Gastrocnemius medialis (tissue), 4 donors: ENCODE measurements around the gene CEP72. TPM values are rescaled to one million over a fixed set of nuclear protein-coding genes. Genes with fewer than 3 reads are reported as not detected.

Experiments
- ATAC-seq, 2 donors: fragments of 150-250 bp; one replicate each; pipeline ENCODE4 v1.9.1; 2016
- DNase-seq, 2 donors: peaks; one replicate each; pipeline ENCODE4 v3.0.0-alpha.2; 2019
- H3K27ac ChIP-seq, 4 donors: fragments of 200-600 bp; sonication (generic); 1 replicate in 1 of 4; 2 replicates in 3 of 4; pipeline ENCODE4 v1.5.1; 2016 to 2018; ENCODE audit warnings: mild to moderate bottlenecking in 2 of 4, moderate library complexity in 1 of 4
- H3K27me3 ChIP-seq, 3 donors: fragments of 200-600 bp; sonication (generic) in 2 of 3; 1 replicate in 1 of 3; 2 replicates in 2 of 3; pipeline versions ENCODE4 v1.5.1 to v1.6.0; 2016 to 2019; ENCODE audit warnings: mild to moderate bottlenecking in 1 of 3, moderate library complexity in 1 of 3
- H3K36me3 ChIP-seq, 2 donors: fragments of 200-600 bp; sonication (generic) in 1 of 2; one replicate each; pipeline ENCODE4 v1.5.1; 2017 to 2018
- H3K4me1 ChIP-seq, 2 donors: fragments of 200-600 bp; sonication (generic) in 1 of 2; one replicate each; pipeline ENCODE4 v1.5.1; 2016 to 2017; ENCODE audit warnings: mild to moderate bottlenecking in 2 of 2
- H3K4me3 ChIP-seq, 4 donors: fragments of 200-600 bp; sonication (generic) in 3 of 4; 1 replicate in 1 of 4; 2 replicates in 3 of 4; pipeline ENCODE4 v1.5.1; 2016 to 2019; ENCODE audit warnings: mild to moderate bottlenecking in 2 of 4
- H3K9me3 ChIP-seq, 3 donors: fragments of 200-600 bp; sonication (generic) in 2 of 3; 1 replicate in 1 of 3; 2 replicates in 2 of 3; pipeline ENCODE4 v1.5.1; 2016 to 2019
- CTCF ChIP-seq, 5 experiments: fragments of 450-650 bp in 3 of 5; fragments of 200-600 bp in 2 of 5; sonication (generic) in 2 of 5; IDR thresholded peaks in 4 of 5; conservative IDR thresholded peaks in 1 of 5; 1 replicate in 4 of 5; 2 replicates in 1 of 5; pipeline ENCODE4 v1.5.1; 2016 to 2019; ENCODE audit warnings: antibody characterized with exemption in 5 of 5, mild to moderate bottlenecking in 3 of 5, moderate library complexity in 3 of 5
- POLR2A ChIP-seq, 2 donors: fragments of 450-650 bp; IDR thresholded peaks; one replicate each; pipeline ENCODE4 v1.6.1; 2017; ENCODE audit warnings: antibody characterized with exemption in 2 of 2, mild to moderate bottlenecking in 2 of 2, moderate library complexity in 2 of 2
- in situ Hi-C, 4 donors: fragments of 200-750 bp; cut with MboI; loops; one replicate each; pipeline versions ENCODE4 v1.15.0 to v1.8.0; 2017; ENCODE audit warnings: low sequenced_read_pairs in 4 of 4
- intact Hi-C: fragments of 100-400 bp; cut with DNase I; formaldehyde crosslinking; loops from one replicate; pipeline ENCODE4 v1.15.1; 2023; ENCODE audit warnings: low total_unique reads
- total RNA-seq, 4 donors: library from RNA; depleted of rRNA; stranded (reverse); fragments of >200 nt; gene quantifications; one replicate each; pipeline versions ENCODE4 v1.1.0 to v1.2.3, GENCODE V29; 2016

The CEP72 gene
- total RNA-seq, 4 donors from 2014 or later = 0.36 to 0.56 (median 0.40) TPM; not detected in 1

GRCh38 chr5:666816-667498, 54.8 kb downstream of the CEP72 start:
- in situ Hi-C loops = loop anchor here in 3 of 4 donors (5.0 to 10.0 kb wide), 2 partner anchors 238 to 240 kb away; no protein-coding TSS in a partner anchor
- H3K36me3 ChIP-seq = peaks cover 0 to 27% of the 10 kb centered on the region in 2 donors
- no peak for TF ChIP-seq POLR2A (IDR thresholded peaks at IDR 0.05)
- peaks cover 7 to 9% of the 10 kb centered on the region in 2 donors for H3K4me1 ChIP-seq
- intact Hi-C loops = no loop called here
- DNase-seq (no peak), ATAC-seq (no peak)
- H3K27me3 ChIP-seq = no peaks in the 10 kb centered on the region
- H3K27ac ChIP-seq = no peak overlapping the region
- H3K4me3 ChIP-seq = no peak overlapping the region
- no peaks in the 10 kb centered on the region for H3K9me3 ChIP-seq

GRCh38 chr5:668283-668995, 56.3 kb downstream of the CEP72 start:
- no peaks in the 10 kb centered on the region for H3K27me3 ChIP-seq
- DNase-seq = no peak
- no peak overlapping the region for H3K27ac ChIP-seq
- no peak overlapping the region for H3K4me3 ChIP-seq
- ATAC-seq = no peak
- TF ChIP-seq CTCF (IDR thresholded peaks at IDR 0.05 in 4 of 5, conservative IDR thresholded peaks at IDR 0.05 in 1 of 5) (no peak), POLR2A (IDR thresholded peaks at IDR 0.05) (no peak)
- in situ Hi-C loops (loop anchor here in 3 of 4 donors (5.0 to 10.0 kb wide), 2 partner anchors 236 to 239 kb away; no protein-coding TSS in a partner anchor), intact Hi-C loops (no loop called here)
- H3K36me3 ChIP-seq = peaks cover 0 to 18% of the 10 kb centered on the region in 2 donors
- H3K9me3 ChIP-seq = no peaks in the 10 kb centered on the region
- H3K4me1 ChIP-seq = peaks cover 22 to 23% of the 10 kb centered on the region in 2 donors

- H3K9me3 ChIP-seq = no peaks in the 10 kb centered on the region
- ATAC-seq (no peak), DNase-seq (no peak)
- H3K4me3 ChIP-seq = no peak overlapping the region
- H3K36me3 ChIP-seq = peaks cover 0 to 11% of the 10 kb centered on the region in 2 donors
- intact Hi-C loops = no loop called here
- TF ChIP-seq POLR2A (IDR thresholded peaks at IDR 0.05) (no peak), CTCF (IDR thresholded peaks at IDR 0.05 in 4 of 5, conservative IDR thresholded peaks at IDR 0.05 in 1 of 5) (peak; percentile 51 to 73 (median 60))
- in situ Hi-C loops = loop anchor here in 3 of 4 donors (5.0 to 10.0 kb wide), 2 partner anchors 236 to 238 kb away; no protein-coding TSS in a partner anchor
- H3K27ac ChIP-seq = no peak overlapping the region
- no peaks in the 10 kb centered on the region for H3K27me3 ChIP-seq
- peaks cover 30 to 32% of the 10 kb centered on the region in 2 donors for H3K4me1 ChIP-seq
These were observed 57.1 kb downstream of the CEP72 start for GRCh38 chr5:669111-669841.

DNA sequence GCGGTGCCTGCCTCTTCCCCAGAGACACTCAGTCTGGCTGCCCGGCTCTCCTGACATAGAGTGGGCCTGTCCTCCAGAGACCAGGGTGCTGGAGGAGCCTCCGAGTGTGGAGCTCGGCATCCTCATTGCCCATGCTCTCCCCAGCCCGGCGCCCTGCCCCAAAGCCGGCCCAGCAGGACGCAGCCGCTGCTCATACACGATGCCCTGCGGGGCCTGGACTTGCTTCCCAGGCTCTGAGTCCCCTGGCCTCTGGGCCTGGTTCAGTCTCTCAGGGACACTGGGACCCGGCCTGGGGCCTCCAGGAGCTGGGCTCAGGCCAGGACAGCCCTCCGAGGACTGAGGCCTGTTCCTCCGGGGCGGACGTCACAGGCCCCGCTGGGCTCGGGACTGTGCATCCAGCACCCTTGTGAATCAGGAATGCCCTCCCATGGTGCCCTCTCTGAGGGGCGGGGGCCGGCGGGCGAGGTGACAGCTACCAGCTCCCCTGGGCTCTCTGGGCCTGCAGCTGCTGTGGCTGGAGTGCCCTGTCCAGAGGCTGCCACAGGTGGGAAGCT, 57.8 kb downstream of the CEP72 start:
- Histone ChIP-seq H3K36me3 (peaks cover 0 to 4% of the 10 kb centered on the region in 2 donors), H3K4me3 (no peak overlapping the region), H3K27ac (no peak overlapping the region), H3K27me3 (no peaks in the 10 kb centered on the region), H3K4me1 (peaks cover 36 to 38% of the 10 kb centered on the region in 2 donors), H3K9me3 (no peaks in the 10 kb centered on the region)
- TF ChIP-seq POLR2A (IDR thresholded peaks at IDR 0.05) (no peak), CTCF (IDR thresholded peaks at IDR 0.05 in 4 of 5, conservative IDR thresholded peaks at IDR 0.05 in 1 of 5) (no peak)
- in situ Hi-C loops (loop anchor here in 3 of 4 donors (5.0 to 10.0 kb wide), 2 partner anchors 235 to 237 kb away; no protein-coding TSS in a partner anchor), intact Hi-C loops (loop anchor here (2.0 kb wide), 1 partner anchor 233 kb away; no protein-coding TSS in a partner anchor)
- ATAC-seq (no peak), DNase-seq (no peak)
